Ovary (tissue), 3 donors: Measurements from ENCODE around the gene COG3.

Experiments used
- CTCF ChIP-seq, 3 donors: fragments of 450-650 bp in 2 of 3; fragments of 200-600 bp in 1 of 3; IDR thresholded peaks; one replicate each; pipeline versions ENCODE4 v1.5.1 to v1.8.0; 2016 to 2022; ENCODE audit warnings: antibody characterized with exemption in 3 of 3, mild to moderate bottlenecking in 1 of 3
- EP300 ChIP-seq: sonication (generic); formaldehyde crosslinking; IDR thresholded peaks from one replicate; pipeline ENCODE4 v1.6.1; 2017; ENCODE audit warnings: antibody characterized with exemption
- donor health status: DM: no; HTN: no; CAD: no.

- no peak for TF ChIP-seq CTCF (IDR thresholded peaks at IDR 0.05)
- no peak for TF ChIP-seq EP300
Observed at GRCh38 chr13:45542391-45542790, 77.7 kb downstream of the COG3 start.
